GM12891 (cell line): ENCODE measurements around the gene IMMP2L.

Experiments
- PAX5 ChIP-seq: IDR thresholded peaks from 2 replicates; pipeline ENCODE4 v1.6.1; 2011; ENCODE audit warnings: low read length, moderate library complexity, mild to moderate bottlenecking; ENCODE audit not compliant: insufficient read depth, severe bottlenecking
- POLR2A ChIP-seq: IDR thresholded peaks from 2 replicates; pipeline ENCODE4 v1.6.1; 2011; ENCODE audit warnings: low read depth, low read length, control low read depth
- POLR2AphosphoS5 ChIP-seq: IDR thresholded peaks from 2 replicates; pipeline ENCODE4 v1.6.1; 2011; ENCODE audit warnings: low read depth, low read length, control low read depth
- TAF1 ChIP-seq: IDR thresholded peaks from 2 replicates; pipeline ENCODE4 v1.6.1; 2011; ENCODE audit warnings: low read depth, low read length, control low read depth

DNA sequence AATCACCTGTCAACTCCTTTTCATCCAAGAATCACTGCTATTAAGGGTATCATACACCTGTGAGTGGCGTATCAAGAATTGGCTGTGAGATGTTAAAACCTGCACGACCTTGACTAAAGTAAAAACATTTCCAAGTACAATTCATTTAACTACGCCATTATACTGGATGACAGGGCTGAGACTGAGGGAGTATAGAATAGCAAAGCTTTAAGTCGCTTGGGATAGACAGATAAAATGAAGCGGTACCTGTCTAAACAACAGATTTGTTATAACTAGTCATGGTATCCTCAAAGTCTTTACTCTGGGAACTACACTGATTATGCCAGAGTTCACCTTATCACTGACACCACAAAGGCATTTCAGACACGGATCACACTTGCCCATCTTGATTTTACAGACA, 837.5 kb downstream of the IMMP2L start:
- TF ChIP-seq POLR2AphosphoS5 (no peak), PAX5 (no peak), TAF1 (no peak), POLR2A (no peak)
